Right lobe of liver (tissue), 4 donors: Measurements from ENCODE around the gene WDFY4.

ENCODE experiments used
- POLR2A ChIP-seq: fragments of 450-650 bp; IDR thresholded peaks from one replicate; pipeline ENCODE4 v1.6.1; 2017; ENCODE audit warnings: antibody characterized with exemption, mild to moderate bottlenecking
- TF ChIP-seq, protein P1 (sequence below), 4 donors: fragments of 200-600 bp in 3 of 4; fragments of 450-650 bp in 1 of 4; IDR thresholded peaks; one replicate each; pipeline versions ENCODE4 v1.5.1 to v1.8.0; 2016 to 2022; ENCODE audit warnings: antibody characterized with exemption in 4 of 4, mild to moderate bottlenecking in 2 of 4
- donor health status: DM: no; HTN: no; CAD: no.
- donor health status: DM: no; HTN: no; CAD: no.
- donor health status: DM: no; HTN: yes; CAD: no.

DNA sequence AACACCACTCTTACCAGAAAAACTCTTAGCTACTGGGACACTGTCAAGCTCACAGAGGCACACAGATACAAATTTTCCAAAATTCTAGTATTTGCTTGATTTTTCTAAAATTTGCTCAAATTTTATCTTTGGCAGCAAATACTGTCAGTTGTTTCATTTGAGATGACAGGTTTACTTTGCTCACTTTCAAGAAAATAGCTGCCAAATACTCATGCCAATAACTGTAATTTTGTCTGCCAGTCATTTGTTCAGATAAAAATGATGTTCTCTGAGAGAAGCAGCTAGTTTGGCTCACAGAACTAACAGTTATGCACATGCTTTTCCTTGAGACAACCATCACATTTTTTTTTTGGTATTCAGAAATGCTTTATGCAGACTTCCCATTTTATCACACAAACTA is 172.2 kb downstream of the WDFY4 start:
- TF ChIP-seq, protein P1, sequence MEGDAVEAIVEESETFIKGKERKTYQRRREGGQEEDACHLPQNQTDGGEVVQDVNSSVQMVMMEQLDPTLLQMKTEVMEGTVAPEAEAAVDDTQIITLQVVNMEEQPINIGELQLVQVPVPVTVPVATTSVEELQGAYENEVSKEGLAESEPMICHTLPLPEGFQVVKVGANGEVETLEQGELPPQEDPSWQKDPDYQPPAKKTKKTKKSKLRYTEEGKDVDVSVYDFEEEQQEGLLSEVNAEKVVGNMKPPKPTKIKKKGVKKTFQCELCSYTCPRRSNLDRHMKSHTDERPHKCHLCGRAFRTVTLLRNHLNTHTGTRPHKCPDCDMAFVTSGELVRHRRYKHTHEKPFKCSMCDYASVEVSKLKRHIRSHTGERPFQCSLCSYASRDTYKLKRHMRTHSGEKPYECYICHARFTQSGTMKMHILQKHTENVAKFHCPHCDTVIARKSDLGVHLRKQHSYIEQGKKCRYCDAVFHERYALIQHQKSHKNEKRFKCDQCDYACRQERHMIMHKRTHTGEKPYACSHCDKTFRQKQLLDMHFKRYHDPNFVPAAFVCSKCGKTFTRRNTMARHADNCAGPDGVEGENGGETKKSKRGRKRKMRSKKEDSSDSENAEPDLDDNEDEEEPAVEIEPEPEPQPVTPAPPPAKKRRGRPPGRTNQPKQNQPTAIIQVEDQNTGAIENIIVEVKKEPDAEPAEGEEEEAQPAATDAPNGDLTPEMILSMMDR (IDR thresholded peaks at IDR 0.05): no peak
- no peak for TF ChIP-seq POLR2A
